HG03025 (cell line): ENCODE data around the gene SIPA1L3.

ENCODE experiments used
- ATAC-seq: cut with Tn5 transposase; IDR thresholded peaks from one replicate; pipeline ENCODE4 v1.9.1; 2021; ENCODE audit warnings: mild to moderate bottlenecking, moderate library complexity; ENCODE audit not compliant: unreplicated experiment, low FRiP score

Gene SIPA1L3

DNA sequence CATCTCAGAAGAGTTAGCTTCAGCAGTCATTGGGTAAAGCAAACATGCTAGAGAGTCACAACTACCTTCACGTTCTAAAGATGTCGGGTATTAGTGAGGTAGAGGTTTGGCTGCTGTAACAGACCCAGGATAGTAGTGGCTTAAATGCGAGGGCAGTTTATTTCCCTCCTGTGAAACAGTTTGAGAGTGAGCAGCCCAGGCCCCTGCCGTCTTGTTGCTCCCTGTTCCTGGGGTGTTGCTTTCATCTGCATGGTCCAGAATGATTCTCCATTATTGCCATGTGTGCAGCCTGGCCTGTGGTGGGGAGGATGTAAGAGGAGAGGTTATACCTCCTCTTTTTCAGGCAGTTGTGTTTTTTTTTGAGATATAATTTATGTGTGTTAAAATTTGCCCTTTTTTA, 63.7 kb downstream of the SIPA1L3 start:
- no peak for ATAC-seq

DNA sequence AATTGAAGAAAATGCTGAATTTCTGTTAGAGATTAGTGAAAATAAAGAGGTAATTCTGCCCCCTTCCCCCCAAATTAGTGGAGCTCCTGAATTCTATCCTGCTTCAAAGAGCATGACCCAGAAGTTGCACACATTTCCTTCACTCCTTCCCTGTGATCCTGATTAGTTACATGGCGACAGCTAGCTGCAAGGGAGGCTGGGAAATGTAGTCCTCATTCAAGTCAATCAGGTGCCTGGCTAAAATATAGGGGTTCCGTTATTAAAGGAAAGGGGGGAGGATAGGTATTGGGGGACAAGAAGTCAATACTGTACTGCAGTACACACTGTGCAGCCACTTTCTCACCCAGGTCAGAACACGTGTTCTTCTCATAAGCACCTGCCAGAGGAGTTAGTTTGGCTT, 65.8 kb downstream of the SIPA1L3 start:
- ATAC-seq: no peak

DNA sequence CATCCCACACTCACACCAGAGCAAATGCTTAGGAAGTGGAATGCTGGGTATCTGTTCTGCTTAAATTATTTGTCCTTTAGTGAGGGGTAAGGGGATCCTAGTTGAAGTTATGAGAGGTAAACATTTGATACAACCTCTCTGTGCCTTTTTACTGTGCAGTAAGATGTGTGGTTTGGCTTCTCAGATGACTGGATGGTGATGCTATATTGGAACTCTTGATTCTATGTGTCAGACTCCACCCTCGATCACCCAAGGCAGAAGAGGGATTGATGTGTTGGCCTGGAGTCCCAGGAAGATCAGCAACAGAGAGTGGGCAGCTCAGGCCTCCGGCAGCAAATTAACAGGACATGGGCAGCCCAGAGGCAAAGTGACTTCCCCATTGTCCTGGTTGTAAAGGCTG, 66.7 kb downstream of the SIPA1L3 start:
- no peak for ATAC-seq

DNA sequence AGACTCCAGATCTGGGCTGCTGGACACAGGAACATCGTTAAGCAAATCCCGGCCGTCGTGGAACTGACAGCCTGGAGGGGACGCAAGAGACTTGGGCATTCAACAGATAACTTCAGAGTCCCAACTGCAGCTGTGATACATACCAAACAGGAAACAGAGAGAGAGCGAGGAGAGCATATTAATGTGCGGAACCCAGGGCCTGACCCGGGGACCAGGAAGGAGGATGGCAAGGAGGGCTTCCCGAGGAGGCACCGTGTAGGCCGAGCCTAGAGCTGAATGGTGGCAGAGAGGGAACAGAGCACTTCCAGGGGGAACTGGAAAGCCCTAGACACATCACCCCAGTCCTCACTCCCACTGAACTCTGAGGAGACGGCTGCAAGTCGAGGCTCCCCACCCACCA, 68.1 kb downstream of the SIPA1L3 start:
- ATAC-seq: no peak

DNA sequence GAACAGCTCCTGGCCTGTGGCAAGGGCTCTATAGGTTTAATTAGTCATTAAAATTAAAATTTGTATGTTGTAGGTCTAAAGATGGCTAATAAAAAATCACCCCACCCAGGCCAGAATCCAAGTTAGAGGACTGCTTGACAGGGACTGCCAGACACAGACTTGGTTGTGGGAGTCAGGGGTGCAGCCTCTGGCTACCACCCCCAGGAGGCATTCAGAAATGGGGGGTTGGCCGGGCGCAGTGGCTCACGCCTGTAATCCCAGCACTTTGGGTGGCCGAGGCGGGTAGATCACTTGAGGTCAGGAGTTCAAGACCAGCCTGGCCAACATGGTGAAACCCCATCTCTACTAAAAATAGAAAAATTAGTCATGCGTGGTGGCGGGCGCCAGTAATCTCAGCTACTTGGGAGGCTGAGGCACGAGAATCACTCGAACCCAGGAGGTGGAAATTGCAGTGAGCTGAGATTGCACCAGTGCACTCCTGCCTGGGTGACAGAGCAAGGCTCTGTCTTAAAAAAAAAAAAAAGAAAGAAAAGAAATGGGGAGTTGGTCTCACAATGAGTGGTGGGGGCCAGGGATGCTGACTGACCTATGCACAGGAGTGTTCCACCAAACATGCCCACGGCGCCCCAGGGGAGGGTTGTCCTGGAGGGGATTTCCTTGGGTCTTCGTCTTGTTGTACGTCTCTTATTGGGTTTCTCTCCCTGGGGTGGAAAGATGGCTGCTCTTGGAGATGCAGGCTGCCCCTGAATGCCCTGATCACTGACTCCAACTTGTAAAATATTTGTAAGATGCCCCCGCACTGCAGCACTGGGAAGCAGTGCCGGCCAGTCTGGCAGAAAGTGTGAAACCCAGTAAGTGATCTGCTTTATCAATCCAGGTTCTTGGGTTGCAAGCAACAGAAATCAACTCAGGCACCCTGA, 68.8 kb downstream of the SIPA1L3 start:
- ATAC-seq: no peak

DNA sequence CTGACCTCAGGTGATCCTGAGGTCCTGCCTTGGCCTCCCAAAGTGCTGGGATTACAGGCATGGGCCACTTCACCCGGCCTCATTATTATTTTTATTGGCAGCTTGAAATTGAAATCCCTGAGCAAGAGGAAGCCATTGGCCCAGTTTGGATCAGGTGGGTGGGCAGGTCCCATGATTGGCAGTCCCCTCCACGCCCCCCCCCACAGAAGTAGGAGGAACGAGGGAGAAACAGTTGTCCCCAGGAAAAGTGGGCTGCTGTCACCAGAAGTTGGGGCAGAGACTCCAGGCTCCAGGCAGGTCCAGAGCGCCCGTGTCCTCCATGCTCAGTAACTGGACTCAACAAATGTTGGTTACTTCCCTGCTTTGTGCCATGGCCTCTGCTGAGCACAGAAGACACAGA, 70.4 kb downstream of the SIPA1L3 start:
- no peak for ATAC-seq

DNA sequence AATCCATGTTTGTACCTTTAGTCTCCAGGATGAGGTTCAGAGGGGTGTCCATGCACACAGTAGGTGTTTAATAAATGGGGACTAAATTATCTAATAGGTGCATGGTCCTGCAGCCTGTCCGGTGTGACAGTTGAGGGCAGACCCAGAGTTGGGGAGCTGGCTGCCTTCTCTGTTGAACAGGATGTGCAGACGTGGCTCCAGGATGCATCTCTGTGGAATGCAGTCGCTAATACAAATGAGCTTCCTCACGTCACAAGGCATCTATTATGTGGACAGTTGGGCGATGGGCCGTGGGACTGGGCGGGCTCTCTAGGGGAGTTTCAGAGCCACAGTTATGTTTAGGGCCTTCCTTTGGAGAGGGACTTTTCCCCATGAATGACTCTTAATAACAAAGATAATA, 71.0 kb downstream of the SIPA1L3 start:
- no peak for ATAC-seq

DNA sequence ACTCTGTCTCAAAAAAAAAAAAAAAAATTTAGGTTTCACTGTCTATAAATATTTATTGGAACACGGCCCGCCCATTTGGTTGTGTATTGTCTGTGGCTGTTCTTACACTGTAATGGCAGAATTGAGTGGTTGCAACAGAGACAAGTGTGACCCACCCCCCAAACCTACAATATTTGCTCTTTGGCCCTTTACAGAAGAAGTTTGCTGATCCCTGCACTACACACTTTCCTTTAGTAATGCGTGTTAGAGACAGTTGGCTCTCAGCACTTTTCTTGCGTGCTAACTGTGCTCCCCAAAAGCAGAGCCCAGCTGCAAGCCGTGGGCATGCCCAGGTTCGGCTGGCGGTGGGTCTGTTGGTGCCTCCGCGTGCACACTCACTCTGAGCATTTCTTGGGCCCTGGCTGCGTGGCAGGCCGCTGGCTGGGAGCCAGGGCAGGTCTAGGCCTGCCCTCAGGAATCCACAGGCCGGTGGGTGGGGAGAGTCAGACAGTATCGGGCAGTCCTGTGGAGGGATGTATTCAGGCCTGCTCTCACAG, 72.6 kb downstream of the SIPA1L3 start:
- no peak for ATAC-seq

DNA sequence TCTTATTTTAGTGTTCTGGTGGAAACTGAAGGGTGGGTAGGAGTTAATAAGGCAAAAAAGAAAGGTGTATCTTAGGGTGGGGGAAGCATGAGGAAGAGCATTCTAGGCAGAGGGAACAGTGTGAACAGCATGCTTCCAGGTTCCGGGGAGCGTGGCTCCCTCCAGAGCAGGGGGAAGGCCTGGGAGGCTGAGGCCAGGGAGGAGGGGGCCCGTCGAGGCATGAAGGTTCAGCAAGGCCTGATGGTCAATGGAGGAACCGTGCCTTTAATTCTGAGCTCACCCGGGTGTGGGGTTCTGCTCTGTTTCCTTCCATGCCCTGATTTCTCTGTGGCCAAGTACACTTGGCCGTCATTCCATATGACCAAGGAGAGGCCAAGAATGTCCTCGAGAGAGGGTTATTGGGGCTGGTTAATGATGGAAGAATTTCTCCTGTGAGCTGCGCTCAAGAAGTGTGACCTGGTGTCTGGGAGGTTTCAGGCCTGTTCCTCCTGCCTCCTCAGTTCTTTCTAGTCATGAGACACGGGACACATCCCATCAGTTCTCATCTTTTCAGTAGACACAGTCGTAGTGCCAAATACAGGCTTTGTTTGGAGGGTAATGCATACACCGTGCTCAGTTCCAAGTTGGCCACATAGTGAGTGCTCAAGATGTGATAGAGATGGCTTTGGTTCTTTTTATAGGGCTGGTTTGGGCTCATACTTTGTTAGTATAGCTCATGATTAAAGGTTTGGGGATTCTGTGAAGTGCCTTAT, 73.6 kb downstream of the SIPA1L3 start:
- no peak for ATAC-seq

DNA sequence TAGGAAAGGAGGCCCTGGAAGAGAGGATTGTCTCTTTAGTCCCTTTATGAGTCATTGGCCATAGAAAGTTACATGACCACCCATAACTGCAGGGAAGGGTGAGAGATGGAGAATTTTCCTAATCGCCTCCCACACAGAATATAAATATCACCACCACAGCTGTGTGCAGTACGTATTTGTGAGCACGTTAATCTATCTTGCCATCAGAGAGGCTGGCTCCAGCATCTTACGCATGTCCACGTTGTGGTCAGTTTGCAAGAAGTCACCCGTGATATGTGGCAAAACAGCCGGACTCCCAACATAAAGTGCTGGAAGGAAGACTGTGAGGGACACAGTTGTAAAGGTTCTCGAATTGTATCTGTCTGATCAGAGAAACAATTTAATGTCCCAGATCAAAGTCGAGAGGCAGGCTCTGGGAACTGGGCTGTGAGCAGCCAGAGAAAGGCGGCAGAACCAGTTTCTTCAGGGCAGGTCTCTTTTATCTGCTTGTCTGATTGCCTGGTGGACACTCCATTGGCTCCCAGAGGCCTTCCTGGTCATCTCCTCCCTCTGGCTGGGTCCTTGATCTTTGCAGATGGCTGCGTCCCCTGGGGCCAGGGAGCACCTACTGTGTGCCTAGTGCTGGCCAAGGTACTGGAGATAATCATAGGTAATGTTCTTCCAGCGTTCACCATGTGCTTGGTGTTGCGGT, 74.9 kb downstream of the SIPA1L3 start:
- ATAC-seq: no peak

DNA sequence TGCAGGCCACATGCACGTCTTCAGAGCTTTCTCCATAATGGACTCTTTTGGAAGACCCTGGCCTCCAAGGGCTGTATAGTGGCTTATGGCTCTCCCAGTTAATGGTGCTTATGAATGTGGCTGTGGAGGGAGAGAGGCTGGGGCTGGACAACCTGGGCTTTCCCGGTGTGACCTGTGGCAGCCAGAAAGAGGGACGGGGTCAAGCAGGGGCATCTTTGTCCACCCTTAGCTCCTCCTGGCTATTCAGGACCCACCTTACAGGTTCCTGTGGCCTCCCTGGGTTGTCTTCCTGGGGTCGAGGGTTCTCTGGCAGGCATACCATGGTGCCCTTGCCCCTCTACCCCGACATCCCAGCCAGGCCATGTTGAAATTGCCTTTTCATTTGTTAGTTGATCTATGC, 75.6 kb downstream of the SIPA1L3 start:
- no peak for ATAC-seq

DNA sequence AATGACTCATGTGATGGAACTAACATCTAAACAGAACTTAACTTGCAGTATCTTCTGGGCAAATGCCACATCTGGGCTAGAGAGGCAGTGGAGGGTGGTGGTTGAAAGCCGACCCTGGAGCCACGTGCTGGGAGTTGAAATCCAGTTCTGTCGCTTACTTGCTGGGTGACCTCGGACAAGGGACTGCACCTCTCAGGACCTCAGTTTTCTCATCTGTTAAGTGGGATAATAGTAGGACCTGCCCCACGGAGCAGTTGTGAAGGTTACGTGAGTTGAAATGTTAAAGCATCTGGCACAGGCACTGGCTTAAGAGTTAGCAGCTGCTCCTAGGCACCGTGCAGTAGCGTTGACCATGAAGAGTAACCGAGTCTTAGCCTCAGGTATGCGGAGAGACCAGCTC, 76.1 kb downstream of the SIPA1L3 start:
- no peak for ATAC-seq

DNA sequence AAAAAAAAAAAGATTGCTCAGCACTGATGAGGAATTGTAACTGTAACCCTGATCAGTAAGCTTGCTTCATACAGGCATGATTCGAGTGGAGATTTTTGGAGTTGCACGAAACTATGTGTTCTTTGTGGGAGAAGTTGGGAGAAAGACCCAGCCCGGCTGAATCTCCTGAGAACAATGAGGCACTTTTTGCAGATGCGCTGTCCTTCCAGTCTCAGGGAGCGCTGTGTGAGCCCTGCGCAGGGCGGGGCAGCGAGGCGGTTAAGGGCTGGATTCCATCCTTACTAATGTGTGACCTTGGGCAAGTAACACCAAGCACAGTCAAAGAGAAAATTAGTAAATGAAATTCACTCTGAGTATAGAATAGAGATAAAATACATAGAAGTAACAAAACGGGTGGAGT, 76.9 kb downstream of the SIPA1L3 start:
- no peak for ATAC-seq

DNA sequence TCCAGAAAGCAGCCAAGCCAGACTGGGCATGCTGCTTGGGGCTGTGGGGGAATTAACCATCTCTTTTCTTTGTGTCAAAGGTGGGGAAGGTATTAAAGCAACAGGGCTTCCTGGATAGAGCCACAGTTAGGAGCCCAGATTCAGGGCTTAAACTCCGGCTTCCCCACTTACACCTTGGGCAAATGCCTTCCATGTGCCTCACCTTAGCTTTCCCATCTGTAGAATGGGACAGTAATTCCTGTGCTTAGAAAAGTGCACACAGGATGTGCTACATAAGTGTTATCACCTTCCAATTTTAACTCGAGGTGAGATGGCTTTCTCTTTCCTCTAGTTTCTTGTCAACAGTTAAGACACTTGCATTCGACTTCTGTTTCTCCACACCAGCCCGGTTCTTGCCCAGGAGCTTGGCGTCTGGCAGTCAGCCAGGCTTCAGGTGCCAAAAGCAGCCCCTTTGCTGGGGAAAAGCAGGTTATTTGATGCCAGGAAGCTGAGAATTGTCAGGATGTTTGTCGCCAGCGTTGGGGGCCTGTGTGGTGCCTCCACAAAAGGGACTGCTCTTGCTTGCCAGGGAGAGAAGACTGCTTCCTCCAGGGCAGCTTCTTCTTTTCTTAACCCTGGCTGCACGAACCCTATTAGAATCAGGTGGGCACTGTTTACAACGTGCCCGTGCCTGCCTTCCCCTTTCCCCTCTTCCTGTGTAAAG, 79.2 kb downstream of the SIPA1L3 start:
- no peak for ATAC-seq

DNA sequence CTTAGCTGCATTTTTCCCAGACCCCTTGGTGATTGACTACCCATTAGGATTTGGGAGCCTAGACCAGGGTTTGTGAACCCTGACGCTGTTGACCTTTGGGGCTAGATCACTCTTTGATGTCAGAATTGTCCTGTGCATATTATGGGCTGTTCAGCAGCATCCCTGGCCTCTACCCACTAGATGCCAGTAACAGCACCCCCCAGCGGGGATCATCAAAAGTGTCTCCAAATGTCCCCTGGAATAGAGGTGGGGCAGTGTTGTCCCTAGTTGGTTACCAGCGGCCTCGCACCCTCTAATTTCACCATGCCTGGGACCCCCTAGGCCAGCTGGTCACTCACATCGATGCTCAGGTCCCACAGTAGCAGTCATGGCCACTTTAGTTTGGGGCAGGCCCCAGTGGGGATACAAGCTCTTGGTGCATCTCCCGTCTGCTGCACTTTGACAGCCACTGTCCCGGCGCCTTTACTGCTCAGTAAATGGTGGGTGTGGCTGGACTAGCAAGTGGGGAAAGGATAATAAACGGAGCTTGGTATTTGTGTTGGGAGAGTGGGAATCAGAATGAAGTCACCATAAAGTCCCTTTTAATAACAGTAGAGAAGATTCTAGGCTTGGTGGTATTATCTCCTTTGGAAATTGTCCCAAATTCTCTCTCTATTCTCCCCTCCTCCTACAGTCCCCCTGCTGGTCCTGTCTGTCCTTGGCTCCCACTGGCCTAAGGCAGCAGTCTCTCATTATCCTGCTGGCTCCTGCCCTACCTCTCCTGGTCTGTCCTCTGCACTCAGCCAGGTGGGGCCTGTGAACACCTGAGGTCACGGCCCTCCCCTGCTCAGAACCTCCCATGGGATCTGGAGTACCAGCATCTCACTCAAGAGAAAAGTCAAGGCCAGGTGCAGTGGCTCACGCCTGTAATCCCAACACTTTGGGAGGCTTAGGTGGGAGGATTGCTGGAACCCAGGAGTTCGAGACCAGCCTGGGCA, 80.6 kb downstream of the SIPA1L3 start:
- no peak for ATAC-seq

DNA sequence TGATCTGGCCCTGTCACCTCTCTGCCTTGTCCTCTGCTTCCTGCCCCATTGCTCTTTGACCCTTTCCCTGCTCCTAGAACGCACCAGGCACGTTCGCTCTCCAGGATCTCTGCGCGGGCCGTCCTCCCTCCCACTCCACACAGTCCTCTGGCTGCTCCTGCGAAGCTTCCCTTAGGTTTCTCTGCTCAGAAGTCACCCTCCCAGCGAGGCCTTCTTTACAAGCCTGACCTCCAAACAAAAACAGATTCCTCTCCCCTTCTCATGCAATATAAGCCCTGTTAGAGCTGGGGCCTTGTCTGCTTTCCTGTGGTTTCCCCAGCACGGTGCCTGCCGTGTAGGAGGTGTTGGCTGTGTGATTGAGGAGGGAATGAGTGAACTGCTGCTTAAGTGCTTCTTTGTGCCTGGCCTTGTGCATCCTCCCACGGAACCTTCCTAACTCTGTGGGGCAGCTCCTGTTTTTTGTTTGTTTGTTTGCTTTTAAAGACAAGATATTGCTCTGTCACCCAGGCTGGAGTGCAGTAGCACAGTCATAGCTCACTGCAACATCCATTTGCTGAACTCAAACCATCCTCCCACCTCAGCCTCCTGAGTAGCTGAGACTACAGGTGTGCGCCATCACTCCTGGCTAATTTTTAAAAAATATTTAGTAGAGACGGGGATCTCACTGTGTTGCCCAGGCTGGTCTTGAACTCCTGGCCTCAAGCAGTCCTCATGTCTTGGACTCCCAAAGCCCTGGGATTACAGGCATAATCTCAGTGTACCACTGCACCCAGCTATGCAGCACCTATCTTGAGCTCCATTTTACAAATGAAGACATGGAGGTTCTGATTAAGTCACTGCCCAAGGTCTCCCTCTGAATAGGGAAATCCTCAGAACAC, 82.0 kb downstream of the SIPA1L3 start:
- ATAC-seq: no peak

DNA sequence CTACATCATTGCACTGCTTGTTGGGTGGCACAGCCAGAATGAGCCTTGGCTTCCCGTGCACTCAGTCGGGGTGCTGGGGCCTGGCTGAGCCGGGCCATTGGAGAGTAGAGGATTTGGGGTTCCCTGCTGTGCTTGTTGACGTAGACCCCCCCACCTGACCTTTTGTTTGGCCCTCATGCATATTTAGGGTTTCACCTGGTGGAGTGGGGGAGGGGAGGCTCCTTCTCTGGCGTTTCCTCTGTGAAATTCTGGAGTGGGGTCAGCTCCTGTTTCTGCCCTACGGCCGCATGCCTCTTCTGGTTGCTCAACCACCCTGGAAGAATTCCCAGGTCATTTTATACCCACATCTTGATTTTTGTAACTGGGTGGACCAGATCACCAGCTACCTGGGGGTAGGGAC, 82.8 kb downstream of the SIPA1L3 start:
- no peak for ATAC-seq

DNA sequence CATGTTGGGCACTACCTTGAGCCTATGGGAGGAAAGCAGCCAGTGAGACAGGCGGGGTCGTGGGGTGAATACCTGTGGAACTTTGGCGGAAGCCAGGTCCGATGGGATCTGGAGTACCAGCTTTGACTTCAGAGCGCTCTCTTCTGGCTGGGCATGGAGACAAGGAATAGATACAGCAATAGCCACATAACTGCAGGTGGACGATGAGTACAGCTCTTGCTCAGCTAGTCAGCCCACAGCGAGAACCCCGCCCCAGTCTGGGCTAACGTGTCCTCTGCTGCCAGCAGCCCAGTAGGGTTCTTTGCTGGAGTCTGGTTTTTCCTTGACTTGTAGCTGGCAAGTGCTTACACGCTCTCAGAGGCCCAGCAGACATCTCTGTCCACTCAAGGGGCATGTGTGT, 83.4 kb downstream of the SIPA1L3 start:
- no peak for ATAC-seq
